ENCODE results near the gene PYHIN1.

GRCh38 chr1:159007726-159008125 is 76.4 kb downstream of the PYHIN1 start:
- TF ChIP-seq CTCF (conservative IDR thresholded peaks at IDR 0.05; ENCODE audit: low read depth, low read length) (no peak), POLR2A (IDR thresholded peaks at IDR 0.05; ENCODE audit: low read depth, low read length) (no peak), SMC3 (IDR thresholded peaks at IDR 0.05; ENCODE audit: low read depth, low read length) (no peak), CEBPB (IDR thresholded peaks at IDR 0.05; ENCODE audit: low read depth, low read length) (peak; percentile 34; the same call in 1 of the 2 replicates), RAD21 (IDR thresholded peaks at IDR 0.05; ENCODE audit: low read length) (no peak), ELK1 (IDR thresholded peaks at IDR 0.05; ENCODE audit: borderline replicate concordance, low read depth, low read length) (no peak), MAZ (IDR thresholded peaks at IDR 0.05; ENCODE audit: borderline replicate concordance, low read depth, low read length) (no peak), RFX5 (IDR thresholded peaks at IDR 0.05; ENCODE audit: low read depth, low read length) (no peak), BHLHE40 (IDR thresholded peaks at IDR 0.05; ENCODE audit: low read depth, low read length) (no peak), MXI1 (IDR thresholded peaks at IDR 0.05; ENCODE audit: borderline replicate concordance, low read depth, low read length) (no peak)
